ENCODE measurements around the gene ACTL7A. TPM values are rescaled to one million over a fixed set of nuclear protein-coding genes. Genes with fewer than 3 reads are reported as not detected.
"Not testable (repeated sequence)": the region's sequence is repeated elsewhere in the genome, so short reads cannot be mapped to it uniquely, and the experiment has no call there.

ACTL7A gene
- polyA plus RNA-seq, 1 donor from 2014 or later = not detected

GRCh38 chr9:108838017-108838416, 24.0 kb upstream of the ACTL7A start:
- H3K36me3 ChIP-seq (ENCODE audit: insufficient read depth, low read length) = no peaks in the 10 kb centered on the region
- H3K9me3 ChIP-seq (ENCODE audit: low read length) = no peaks in the 10 kb centered on the region
- H3K4me3 ChIP-seq (ENCODE audit: low read length) = no peak overlapping the region
- H2AFZ ChIP-seq (ENCODE audit: low read depth, low read length) = no peak overlapping the region
- no peaks in the 10 kb centered on the region for H3K9me2 ChIP-seq (ENCODE audit: insufficient read depth, low read length)
- H3K27ac ChIP-seq (ENCODE audit: low read length) = no peak overlapping the region
- no peak overlapping the region for H3K9ac ChIP-seq (ENCODE audit: low read length)
- no peak overlapping the region for H3K4me2 ChIP-seq (ENCODE audit: low read length)
- no peaks in the 10 kb centered on the region for H3K27me3 ChIP-seq (ENCODE audit: insufficient read depth, low read depth, low read length)
- H3F3A ChIP-seq (ENCODE audit: insufficient read depth, low read length, poor library complexity, severe bottlenecking) = no peaks in the 10 kb centered on the region
- no peaks in the 10 kb centered on the region for H4K20me1 ChIP-seq (ENCODE audit: insufficient read depth)
- TF ChIP-seq EZH2 (IDR thresholded peaks at IDR 0.05; ENCODE audit: borderline replicate concordance, insufficient read depth, low read length, poor library complexity, severe bottlenecking) (no peak), RAD21 (conservative IDR thresholded peaks at IDR 0.05) (no peak), MXI1 (conservative IDR thresholded peaks at IDR 0.05; ENCODE audit: poor library complexity, severe bottlenecking) (no peak), REST (IDR thresholded peaks at IDR 0.05; ENCODE audit: borderline replicate concordance) (no peak), SMC3 (conservative IDR thresholded peaks at IDR 0.05; ENCODE audit: poor library complexity) (no peak), POLR2AphosphoS5 (IDR thresholded peaks at IDR 0.05) (no peak), EP300 (conservative IDR thresholded peaks at IDR 0.05; ENCODE audit: poor library complexity, severe bottlenecking) (no peak), TAF1 (IDR thresholded peaks at IDR 0.05; ENCODE audit: low read depth) (no peak), CTCF (IDR thresholded peaks at IDR 0.05; ENCODE audit: poor library complexity, severe bottlenecking) (no peak)
- no peaks in the 10 kb centered on the region for H3K79me2 ChIP-seq (replicated peaks; ENCODE audit: insufficient read depth, low read length)

GRCh38 chr9:108839561-108839960, 22.5 kb upstream of the ACTL7A start:
- H3F3A ChIP-seq (ENCODE audit: insufficient read depth, low read length, poor library complexity, severe bottlenecking); H3K9me3 ChIP-seq (ENCODE audit: low read length); H3K9ac ChIP-seq (ENCODE audit: low read length); H3K79me2 ChIP-seq (replicated peaks; ENCODE audit: insufficient read depth, low read length); H4K20me1 ChIP-seq (ENCODE audit: insufficient read depth); H3K27me3 ChIP-seq (ENCODE audit: insufficient read depth, low read depth, low read length); H3K4me3 ChIP-seq (ENCODE audit: low read length); H3K4me2 ChIP-seq (ENCODE audit: low read length); H3K36me3 ChIP-seq (ENCODE audit: insufficient read depth, low read length); H3K9me2 ChIP-seq (ENCODE audit: insufficient read depth, low read length); H3K27ac ChIP-seq (ENCODE audit: low read length); H2AFZ ChIP-seq (ENCODE audit: low read depth, low read length): not testable (repeated sequence)

Data from neural cell (in vitro differentiated cells).